K562 (cell line): ENCODE measurements around the gene CRAT. TPM values are rescaled to one million over a fixed set of nuclear protein-coding genes. Genes with fewer than 3 reads are reported as not detected.

Source experiments
- DDX20 ChIP-seq: fragments of 450-650 bp; IDR thresholded peaks from 2 replicates; pipeline ENCODE4 v1.6.1; 2016; ENCODE audit warnings: missing genetic modification characterization, low read depth, mild to moderate bottlenecking, missing compliant biosample characterization, moderate library complexity
- HEY1 ChIP-seq: fragments of 250-450 bp; sonication (Bioruptor Pico); IDR thresholded peaks from 2 replicates; pipeline ENCODE4 v1.5.0; 2020; ENCODE audit warnings: mild to moderate bottlenecking, moderate library complexity, borderline replicate concordance
- HNRNPH1 ChIP-seq: fragments of 200-400 bp; formaldehyde crosslinking; optimal IDR thresholded peaks from 2 replicates; pipeline ENCODE3; 2017; ENCODE audit warnings: low read depth, mild to moderate bottlenecking, low read length, moderate library complexity
- KDM4B ChIP-seq, 2 experiments: fragments of 450-650 bp in 1 of 2; sonication (generic) in 1 of 2; IDR thresholded peaks; 2 replicates each; pipeline ENCODE4 v1.6.1; 2016 to 2017; ENCODE audit warnings: borderline replicate concordance in 2 of 2, antibody characterized with exemption in 1 of 2, low read depth in 1 of 2, mild to moderate bottlenecking in 1 of 2
- MAFK ChIP-seq: IDR thresholded peaks from 2 replicates; pipeline ENCODE4 v1.6.1; 2011; ENCODE audit warnings: low read length, improper control_type of control experiment
- MEF2D ChIP-seq: conservative IDR thresholded peaks from 2 replicates; pipeline ENCODE4 v1.6.1; 2016; ENCODE audit warnings: low read depth, missing genetic modification characterization, missing compliant biosample characterization
- NFE2 ChIP-seq: IDR thresholded peaks from 2 replicates; pipeline ENCODE4 v1.6.1; 2014; ENCODE audit warnings: antibody characterized with exemption, low read depth
- NR0B1 ChIP-seq: fragments of 450-650 bp; IDR thresholded peaks from one replicate; pipeline ENCODE4 v1.6.1; 2018; ENCODE audit warnings: mild to moderate bottlenecking, moderate library complexity; ENCODE audit not compliant: partially characterized antibody
- POLR2AphosphoS5 ChIP-seq: IDR thresholded peaks from 2 replicates; pipeline ENCODE4 v1.6.1; 2011; ENCODE audit warnings: mild to moderate bottlenecking, low read depth, low read length, moderate library complexity; ENCODE audit not compliant: control insufficient read depth, insufficient read depth
- YBX1 ChIP-seq: fragments of 450-650 bp; IDR thresholded peaks from 2 replicates; pipeline ENCODE4 v1.7.1; 2016; ENCODE audit warnings: mild to moderate bottlenecking
- ZC3H4 ChIP-seq: sonication (generic); formaldehyde crosslinking; IDR thresholded peaks from 2 replicates; pipeline ENCODE4 v1.9.0; 2021; ENCODE audit warnings: missing genetic modification reagents, borderline replicate concordance
- ZNF592 ChIP-seq: fragments of 450-650 bp; IDR thresholded peaks from 2 replicates; pipeline ENCODE4 v1.6.1; 2017; ENCODE audit warnings: antibody characterized with exemption, mild to moderate bottlenecking
- polyA plus RNA-seq, 8 experiments: library from polyadenylated mRNA; depleted of rRNA in 4 of 8; stranded (reverse) in 5 of 8; unstranded in 3 of 8; fragments of >200 nt; fragmentation: Nextera tagmentation in 2 of 8; fragmentation: Illumina TruSeq in 1 of 8; extraction: Ambion mirVana in 2 of 8; extraction: Trizol in 1 of 8; gene quantifications; 2 replicates each; pipeline versions ENCODE4 v1.2.1 to v1.2.3, GENCODE V29; 2011 to 2014; ENCODE audit warnings: inconsistent platforms in 1 of 8, missing spikeins in 1 of 8
- total RNA-seq, 7 experiments: library from RNA; depleted of rRNA in 6 of 7; stranded (reverse); fragments of >200 nt in 6 of 7; fragmentation: Illumina TruSeq in 2 of 7; extraction: Trizol in 2 of 7; gene quantifications; 2 replicates each; pipeline versions ENCODE4 v1.2.1 to v1.2.3, GENCODE V29; 2011 to 2021; ENCODE audit warnings: low replicate concordance in 1 of 7
- TF ChIP-seq, protein P1 (sequence below), 3 experiments: fragments of 200-800 bp in 1 of 3; fragments of 250-450 bp in 1 of 3; fragments of 450-650 bp in 1 of 3; sonication (Bioruptor Pico) in 1 of 3; sonication (Bioruptor generic) in 1 of 3; formaldehyde crosslinking in 1 of 3; IDR thresholded peaks; 2 replicates each; pipeline versions ENCODE4 v1.6.1 to v1.8.0; 2016 to 2022; ENCODE audit warnings: mild to moderate bottlenecking in 2 of 3, missing genetic modification characterization in 2 of 3, missing compliant biosample characterization in 1 of 3, moderate library complexity in 1 of 3
- TF ChIP-seq, protein P2 (sequence below): fragments of 450-650 bp; formaldehyde crosslinking; IDR thresholded peaks from 2 replicates; pipeline ENCODE4 v1.4.0; 2022; ENCODE audit warnings: missing genetic modification characterization
- TF ChIP-seq, protein P3 (sequence below): fragments of 200-800 bp; sonication (Bioruptor generic); IDR thresholded peaks from 2 replicates; pipeline ENCODE4 v1.6.1; 2017; ENCODE audit warnings: missing genetic modification characterization, missing compliant biosample characterization

The CRAT gene
- total and polyA plus RNA-seq, 9 of the 15 experiments (the other 6 are each of a cell fraction or from before 2014, with no cell fraction given) = 0.20 to 13.8 (median 5.4) TPM

- TF ChIP-seq, protein P1, sequence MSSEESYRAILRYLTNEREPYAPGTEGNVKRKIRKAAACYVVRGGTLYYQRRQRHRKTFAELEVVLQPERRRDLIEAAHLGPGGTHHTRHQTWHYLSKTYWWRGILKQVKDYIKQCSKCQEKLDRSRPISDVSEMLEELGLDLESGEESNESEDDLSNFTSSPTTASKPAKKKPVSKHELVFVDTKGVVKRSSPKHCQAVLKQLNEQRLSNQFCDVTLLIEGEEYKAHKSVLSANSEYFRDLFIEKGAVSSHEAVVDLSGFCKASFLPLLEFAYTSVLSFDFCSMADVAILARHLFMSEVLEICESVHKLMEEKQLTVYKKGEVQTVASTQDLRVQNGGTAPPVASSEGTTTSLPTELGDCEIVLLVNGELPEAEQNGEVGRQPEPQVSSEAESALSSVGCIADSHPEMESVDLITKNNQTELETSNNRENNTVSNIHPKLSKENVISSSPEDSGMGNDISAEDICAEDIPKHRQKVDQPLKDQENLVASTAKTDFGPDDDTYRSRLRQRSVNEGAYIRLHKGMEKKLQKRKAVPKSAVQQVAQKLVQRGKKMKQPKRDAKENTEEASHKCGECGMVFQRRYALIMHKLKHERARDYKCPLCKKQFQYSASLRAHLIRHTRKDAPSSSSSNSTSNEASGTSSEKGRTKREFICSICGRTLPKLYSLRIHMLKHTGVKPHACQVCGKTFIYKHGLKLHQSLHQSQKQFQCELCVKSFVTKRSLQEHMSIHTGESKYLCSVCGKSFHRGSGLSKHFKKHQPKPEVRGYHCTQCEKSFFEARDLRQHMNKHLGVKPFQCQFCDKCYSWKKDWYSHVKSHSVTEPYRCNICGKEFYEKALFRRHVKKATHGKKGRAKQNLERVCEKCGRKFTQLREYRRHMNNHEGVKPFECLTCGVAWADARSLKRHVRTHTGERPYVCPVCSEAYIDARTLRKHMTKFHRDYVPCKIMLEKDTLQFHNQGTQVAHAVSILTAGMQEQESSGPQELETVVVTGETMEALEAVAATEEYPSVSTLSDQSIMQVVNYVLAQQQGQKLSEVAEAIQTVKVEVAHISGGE (CRISPR knock-in tag; IDR thresholded peaks at IDR 0.05) = peak; percentile 29 to 93 (median 86); a peak in 3 of 6 replicates
- TF ChIP-seq HEY1 (CRISPR knock-in tag) (no peak), MAFK (no peak), NFE2 (no peak), YBX1 (no peak), POLR2AphosphoS5 (no peak), ZNF592 (peak; percentile 49; the same call in 1 of the 2 replicates), MEF2D (tag) (peak; percentile 83), KDM4B (IDR thresholded peaks at IDR 0.05; ENCODE audit: borderline replicate concordance in 2 of 2, low read depth in 1 of 2) (0 out of 4 replicates have a peak, but pooled peaks of 1 of the 2 experiments have one; percentile 28), NR0B1 (no peak), ZC3H4 (CRISPR knock-in tag) (no peak), HNRNPH1 (no peak), DDX20 (tag) (no peak)
- TF ChIP-seq, protein P2, sequence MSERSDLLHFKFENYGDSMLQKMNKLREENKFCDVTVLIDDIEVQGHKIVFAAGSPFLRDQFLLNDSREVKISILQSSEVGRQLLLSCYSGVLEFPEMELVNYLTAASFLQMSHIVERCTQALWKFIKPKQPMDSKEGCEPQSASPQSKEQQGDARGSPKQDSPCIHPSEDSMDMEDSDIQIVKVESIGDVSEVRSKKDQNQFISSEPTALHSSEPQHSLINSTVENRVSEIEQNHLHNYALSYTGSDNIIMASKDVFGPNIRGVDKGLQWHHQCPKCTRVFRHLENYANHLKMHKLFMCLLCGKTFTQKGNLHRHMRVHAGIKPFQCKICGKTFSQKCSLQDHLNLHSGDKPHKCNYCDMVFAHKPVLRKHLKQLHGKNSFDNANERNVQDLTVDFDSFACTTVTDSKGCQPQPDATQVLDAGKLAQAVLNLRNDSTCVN (CRISPR knock-in tag) = no peak
- TF ChIP-seq, protein P3, sequence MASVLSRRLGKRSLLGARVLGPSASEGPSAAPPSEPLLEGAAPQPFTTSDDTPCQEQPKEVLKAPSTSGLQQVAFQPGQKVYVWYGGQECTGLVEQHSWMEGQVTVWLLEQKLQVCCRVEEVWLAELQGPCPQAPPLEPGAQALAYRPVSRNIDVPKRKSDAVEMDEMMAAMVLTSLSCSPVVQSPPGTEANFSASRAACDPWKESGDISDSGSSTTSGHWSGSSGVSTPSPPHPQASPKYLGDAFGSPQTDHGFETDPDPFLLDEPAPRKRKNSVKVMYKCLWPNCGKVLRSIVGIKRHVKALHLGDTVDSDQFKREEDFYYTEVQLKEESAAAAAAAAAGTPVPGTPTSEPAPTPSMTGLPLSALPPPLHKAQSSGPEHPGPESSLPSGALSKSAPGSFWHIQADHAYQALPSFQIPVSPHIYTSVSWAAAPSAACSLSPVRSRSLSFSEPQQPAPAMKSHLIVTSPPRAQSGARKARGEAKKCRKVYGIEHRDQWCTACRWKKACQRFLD (CRISPR knock-in tag) = peak; percentile 67; the same call in 1 of the 2 replicates
These were observed 29.4 kb upstream of the CRAT start (continued) for GRCh38 chr9:129139993-129140396.
